Frontal cortex (tissue), 4 donors: ENCODE measurements around the gene PURA. TPM values are rescaled to one million over a fixed set of nuclear protein-coding genes. Genes with fewer than 3 reads are reported as not detected.

ENCODE experiments used
- DNase-seq, 2 donors: peaks; one replicate each; pipeline ENCODE4 v3.0.0; 2012; ENCODE audit warnings: low spot score in 2 of 2
- FAIRE-seq: peaks from 2 replicates; lab custom pipeline; 2012; peaks lifted over from hg19 to GRCh38; lab: Jason Lieb, UNC
- total RNA-seq: library from RNA; depleted of rRNA; stranded (reverse); fragments of >200 nt; gene quantifications from one replicate; pipeline ENCODE4 v1.2.3, GENCODE V29; 2014
- donor health status: control.
- donor health status: control.
- donor health status: control.

The PURA gene
- total RNA-seq, 1 donor from 2014 or later, result 9.4 TPM

DNA sequence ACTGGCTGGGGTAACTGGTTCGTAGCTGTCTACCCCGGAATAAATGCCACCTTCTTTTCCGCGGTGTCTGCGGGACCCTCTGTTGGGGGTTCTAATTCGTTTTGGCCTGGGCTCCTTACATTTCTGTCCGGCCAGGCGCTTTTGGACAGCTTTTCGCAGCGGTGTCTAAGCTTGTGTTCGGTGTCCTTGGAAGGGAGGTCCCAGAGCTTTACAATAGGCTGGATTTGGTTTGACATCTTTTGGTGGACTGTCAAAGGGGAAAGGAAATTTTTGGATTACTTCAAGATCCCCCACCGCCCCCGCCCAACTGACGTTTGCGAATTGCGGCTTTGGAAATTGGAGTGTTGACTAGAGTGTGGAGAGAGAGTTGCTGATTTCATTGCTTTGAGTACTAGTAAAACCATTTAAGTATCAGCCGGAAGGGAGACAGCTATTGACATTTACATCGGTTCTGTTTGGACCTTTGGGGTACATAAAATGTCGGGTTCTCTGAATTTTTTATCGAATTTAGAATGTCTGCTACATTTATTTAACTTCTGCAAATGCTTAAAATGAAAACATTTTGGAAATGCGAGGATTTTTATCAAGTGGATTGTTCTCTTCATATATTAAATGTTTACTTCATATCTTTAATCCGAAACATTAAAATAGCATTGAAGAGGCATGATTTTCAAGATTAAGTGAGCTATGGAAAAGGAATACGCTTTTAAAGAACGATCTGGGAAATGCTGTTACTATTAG, 4.7 kb upstream of the PURA start:
- no peak for DNase-seq
- no peak for FAIRE-seq

DNA sequence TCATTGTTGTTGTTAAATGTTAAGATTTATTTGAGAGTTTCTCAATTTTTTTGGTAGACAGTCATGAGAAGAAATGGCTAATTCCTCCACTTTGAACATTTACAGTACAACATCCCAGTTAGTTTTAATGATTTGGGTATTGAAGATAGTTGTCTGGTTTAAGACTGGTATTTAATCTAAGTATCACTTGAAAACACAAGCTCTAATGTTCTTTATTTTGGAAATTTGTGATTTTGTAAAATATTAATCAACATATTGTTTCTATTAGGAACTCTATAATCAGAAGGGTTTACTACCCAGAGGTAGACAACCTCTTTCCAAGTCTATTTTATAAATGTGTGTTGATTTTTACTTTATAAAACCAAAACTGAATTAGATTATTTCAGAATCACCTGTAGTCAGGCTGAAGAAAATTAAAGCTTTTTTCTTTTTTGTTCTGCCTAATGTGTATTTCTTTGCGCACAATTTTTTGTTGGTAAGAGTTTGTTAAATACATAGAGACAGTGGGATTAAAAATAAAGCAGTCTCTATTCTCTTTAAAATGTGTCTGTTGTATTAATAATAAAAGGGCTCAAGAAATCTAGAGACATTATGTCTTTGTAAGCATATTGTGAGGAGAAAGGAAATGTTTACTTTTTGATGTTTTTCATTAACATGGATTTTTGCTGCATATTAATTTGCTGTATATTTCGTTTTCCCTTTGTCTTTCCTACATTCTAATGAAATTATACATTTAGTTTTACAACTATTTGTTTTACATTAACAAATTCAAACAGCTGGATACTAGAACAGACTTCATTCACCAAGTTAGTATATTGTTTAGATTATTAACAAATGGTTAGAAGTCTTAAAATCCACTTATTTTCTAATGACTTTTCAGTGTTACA, 3.9 kb upstream of the PURA start:
- DNase-seq, result no peak
- no peak for FAIRE-seq

GRCh38 chr5:140110646-140110957, 3.3 kb upstream of the PURA start:
- no peak for DNase-seq
- FAIRE-seq, result no peak

- FAIRE-seq (no peak), DNase-seq (no peak)
Measured at GRCh38 chr5:140111011-140111858, 2.7 kb upstream of the PURA start.

- DNase-seq (no peak), FAIRE-seq (no peak)
Measured at GRCh38 chr5:140111859-140112551, 1.9 kb upstream of the PURA start.

DNA sequence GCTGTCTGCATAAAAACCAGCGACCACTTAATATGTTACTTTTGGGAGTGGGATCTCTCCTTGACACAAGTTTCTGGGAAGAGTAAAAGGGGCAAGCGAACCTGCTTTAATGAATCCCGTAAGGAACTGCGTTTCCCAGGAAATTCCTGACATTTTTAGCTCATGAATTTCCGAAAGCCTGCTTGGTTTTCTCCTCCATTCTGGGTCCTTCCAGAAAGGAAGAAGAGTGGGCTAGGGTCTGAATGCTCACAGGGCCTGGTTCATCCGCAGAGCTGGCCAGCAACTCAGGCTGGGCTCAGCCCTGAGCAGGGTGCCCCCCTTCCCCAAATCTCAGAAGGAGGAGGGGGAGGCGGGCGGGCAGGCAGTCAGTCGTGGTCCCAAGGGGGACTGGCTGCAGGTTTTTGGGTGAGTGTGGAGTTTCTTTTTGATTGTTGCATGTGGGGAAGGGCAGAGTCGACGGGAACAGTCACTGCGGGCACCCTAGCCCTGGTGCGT, 1.2 kb upstream of the PURA start:
- DNase-seq (no peak), FAIRE-seq (no peak)

DNA sequence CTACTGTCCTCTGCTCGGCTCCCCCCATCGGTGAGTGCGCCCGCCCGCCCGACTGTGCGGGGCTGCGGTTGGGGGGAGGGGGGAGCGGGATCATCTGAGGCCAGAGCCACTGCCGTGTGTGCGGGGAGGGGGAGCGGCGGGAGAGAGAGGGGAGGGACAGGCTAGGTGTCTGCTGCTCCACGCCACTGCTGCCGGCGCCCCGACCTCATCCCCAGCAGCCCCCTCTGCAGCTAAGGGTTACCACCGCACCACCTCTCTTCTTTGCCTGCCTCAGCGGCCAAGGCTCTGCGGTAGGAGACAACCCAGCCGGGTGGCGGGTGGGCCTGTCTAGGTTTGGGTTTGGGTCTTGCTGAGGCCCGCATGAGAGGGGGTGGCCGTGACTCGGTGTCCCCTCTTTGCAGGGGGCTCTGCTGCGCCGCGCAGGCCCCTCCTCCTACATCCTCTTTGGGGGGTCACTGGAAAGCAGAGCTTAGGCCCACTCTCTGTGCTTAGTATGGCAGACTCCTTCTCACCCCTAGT, 670 bp upstream of the PURA start:
- DNase-seq, result peak; percentile 36 to 49
- no peak for FAIRE-seq

GRCh38 chr5:140114341-140115185, 654 bp downstream of the PURA start:
- FAIRE-seq, result no peak
- peak in 1 of 2 donors; percentile 53 for DNase-seq

- no peak for FAIRE-seq
- DNase-seq, result no peak
Measured at GRCh38 chr5:140115186-140115500, 1.2 kb downstream of the PURA start.

GRCh38 chr5:140116716-140117115, 2.8 kb downstream of the PURA start:
- FAIRE-seq, result no peak
- DNase-seq, result no peak

DNA sequence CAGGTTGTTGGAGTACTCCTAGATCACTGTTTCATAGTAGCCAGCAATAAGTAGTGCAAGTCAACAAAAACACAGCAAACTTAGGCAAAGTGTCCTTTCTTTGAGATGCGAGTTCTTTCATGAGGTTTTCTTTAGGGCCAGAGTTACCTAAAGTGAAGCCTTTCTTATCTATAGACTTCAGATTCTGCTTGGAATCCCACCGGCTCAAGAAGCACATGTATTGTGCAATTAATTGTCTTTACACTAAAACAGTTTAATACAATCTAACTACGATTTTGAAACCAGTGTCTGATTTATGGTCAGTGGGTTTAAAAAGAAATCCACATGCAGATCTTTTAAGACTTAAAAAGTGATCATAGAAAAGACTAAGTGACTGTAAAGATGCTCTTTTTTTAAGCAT, 3.6 kb downstream of the PURA start:
- FAIRE-seq (no peak), DNase-seq (no peak)

DNA sequence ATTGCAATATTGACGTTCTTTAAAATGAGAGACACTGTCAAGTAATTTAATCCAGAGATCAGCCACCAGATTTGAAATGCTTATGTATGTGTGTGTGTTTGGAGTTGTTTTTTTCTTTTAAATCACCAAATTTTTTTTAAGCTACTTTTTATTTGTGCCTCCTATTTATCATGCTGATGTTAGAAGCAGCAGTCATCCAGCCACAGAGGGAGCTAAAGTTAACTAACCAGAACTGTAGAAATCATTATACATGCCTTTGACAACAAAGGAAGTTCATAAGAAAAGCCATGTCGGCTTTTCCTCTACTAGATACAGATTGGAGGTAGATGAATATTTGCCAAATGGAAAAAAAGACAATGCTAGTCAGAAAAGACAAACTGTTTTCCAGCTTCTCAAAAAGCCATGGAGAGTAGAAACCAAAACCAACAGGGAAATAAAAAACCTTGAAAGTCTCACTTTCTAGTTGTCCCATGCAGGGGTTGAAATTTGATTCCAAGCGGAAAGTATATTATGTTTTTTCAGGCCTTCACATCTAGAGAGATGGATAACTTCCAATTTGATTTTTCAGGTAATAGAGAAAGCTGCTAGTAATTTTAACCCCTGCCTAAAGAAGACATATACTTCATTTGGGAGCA, 4.5 kb downstream of the PURA start:
- DNase-seq, result no peak
- no peak for FAIRE-seq

DNA sequence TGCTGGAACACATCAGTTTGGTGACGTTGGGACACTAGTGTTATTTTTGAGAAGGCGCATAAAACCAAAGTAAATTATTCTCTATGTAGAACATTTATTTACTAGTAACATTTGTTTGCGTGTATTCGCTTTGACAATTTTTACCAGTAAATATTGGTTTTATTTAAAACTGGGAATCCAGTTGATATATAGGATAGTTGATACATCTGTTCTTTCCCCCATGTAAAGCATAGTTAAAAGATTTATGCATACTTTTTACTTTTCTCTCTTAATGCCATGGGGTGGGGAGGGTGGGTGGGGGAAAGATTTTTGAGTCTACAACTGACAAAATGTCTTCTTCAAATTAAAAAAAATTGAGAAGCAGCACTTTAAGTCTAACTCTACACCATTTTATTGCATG, 11.7 kb downstream of the PURA start, which contains the start of gene IGIP:
TSS of gene IGIP (plus strand) at position 301 of the 400 bp plus-strand sequence. CDS start 2,540 bp downstream, outside the sequence.
- DNase-seq, result no peak
- FAIRE-seq, result no peak

DNA sequence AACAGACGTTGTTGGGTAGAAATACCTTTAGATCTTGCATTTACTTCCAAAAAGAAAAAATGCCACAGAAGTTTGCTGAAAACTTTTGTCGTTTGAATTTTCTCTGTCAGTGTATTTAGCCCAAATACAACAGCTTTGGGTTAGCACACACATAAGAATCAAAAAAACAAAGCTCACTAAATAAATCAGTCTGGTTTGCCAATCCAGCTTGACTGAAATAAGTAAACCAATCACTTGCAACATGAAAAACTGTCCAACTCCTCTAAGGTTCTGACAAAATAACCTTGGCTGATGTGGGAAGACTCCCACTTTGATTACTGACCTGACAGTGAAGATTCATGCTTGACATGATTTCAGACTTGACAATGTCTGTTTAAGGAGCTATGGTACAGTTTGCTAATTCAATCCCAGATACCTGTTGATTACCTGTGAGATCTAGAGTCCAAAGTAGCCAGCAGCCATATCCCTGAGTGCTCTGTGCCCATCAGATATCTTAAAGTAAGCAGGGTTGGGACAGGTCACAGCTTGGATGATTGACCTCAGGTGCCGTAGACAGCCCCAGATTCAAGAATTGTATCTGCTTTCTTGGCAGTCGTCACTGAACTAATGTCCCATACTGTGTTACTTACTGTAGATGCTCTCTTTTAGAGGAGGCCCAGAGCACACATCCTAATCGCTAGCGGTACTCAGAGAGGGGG, 12.6 kb downstream of the PURA start:
- no peak for DNase-seq
- no peak for FAIRE-seq

DNA sequence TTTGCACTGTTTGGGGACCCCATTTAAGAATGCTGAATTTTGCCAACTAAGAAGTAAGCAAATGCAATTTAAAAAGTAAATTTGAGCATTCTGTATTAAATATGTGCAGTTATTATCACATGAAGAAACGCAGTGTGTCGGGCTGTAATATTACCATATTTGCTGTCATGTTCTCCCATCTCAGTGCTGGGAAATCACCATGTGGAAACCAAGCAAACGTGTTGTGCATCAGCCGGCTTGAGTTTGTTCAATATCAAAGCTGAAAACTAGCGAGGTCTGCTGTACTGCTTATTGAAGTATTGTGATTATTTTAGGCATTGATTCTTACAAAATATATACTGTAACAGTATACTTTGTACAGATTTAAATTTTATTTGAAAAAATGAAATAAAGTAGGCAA, 14.5 kb downstream of the PURA start:
- DNase-seq (no peak), FAIRE-seq (no peak)

GRCh38 chr5:140130949-140131733, 17.2 kb downstream of the PURA start:
- FAIRE-seq (no peak), DNase-seq (no peak)

DNA sequence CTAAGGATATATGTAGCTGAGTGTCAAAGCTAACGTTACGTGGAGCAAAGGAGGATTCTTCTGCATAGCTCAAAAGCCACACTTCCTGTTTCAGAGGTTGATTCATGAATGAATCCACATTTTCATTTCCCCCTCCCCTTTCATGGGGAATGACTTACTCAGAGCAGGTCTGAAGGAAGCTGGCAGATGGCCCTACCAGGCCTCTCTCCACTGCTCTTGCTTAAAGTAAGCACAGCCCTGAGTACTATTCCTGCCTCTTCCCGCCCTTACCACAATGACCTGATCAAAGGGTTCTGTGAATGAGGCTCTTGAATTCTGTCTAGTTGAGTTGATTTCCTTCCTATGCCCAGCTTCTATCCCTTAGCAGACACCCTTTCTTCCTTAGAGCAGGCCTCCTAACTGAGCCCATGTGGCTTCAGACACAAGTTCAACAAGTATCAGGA, 18.1 kb downstream of the PURA start:
- DNase-seq, result no peak
- no peak for FAIRE-seq
